ENCODE results near the gene TRIP13. TPM values are rescaled to one million over a fixed set of nuclear protein-coding genes. Genes with fewer than 3 reads are reported as not detected.

TRIP13 gene
- total and polyA plus RNA-seq, 9 of the 15 experiments (the other 6 are each of a cell fraction or from before 2014, with no cell fraction given): 24.1 to 116 (median 53.2) TPM

- WGBS (ENCODE audit: insufficient coverage, low coverage, missing lambda C conversion rate): 9% methylated on average over 13 of the region's 13 CpGs
- CTCF ChIA-PET (ENCODE audit: low intra/inter-chr PET ratio): no interaction called here
- no peak for FAIRE-seq
- Histone ChIP-seq H3K27ac (ENCODE audit: extremely low read depth, low read depth, low read length) (no peak overlapping the region), H3K4me2 (ENCODE audit: insufficient read depth, low read length) (no peak overlapping the region), H3K79me2 (ENCODE audit: control insufficient read depth, insufficient read depth, low read length) (no peaks in the 10 kb centered on the region), H3K4me3 (no peak overlapping the region), H3K9me1 (ENCODE audit: control insufficient read depth, insufficient read depth, low read length) (no peaks in the 10 kb centered on the region), H3K4me1 (replicated peaks in 1 of 2; ENCODE audit: control insufficient read depth in 2 of 2, insufficient read depth in 2 of 2, low read length in 2 of 2) (peaks cover 0 to 16% of the 10 kb centered on the region in 2 experiments; a peak in 2 of 5 replicates), H3K27me3 (ENCODE audit: control insufficient read depth in 2 of 2, insufficient read depth in 2 of 2, low read length in 2 of 2) (peaks cover 38 to 69% of the 10 kb centered on the region in 2 experiments; a peak in 4 of 5 replicates), H3K9ac (ENCODE audit: insufficient read depth in 1 of 2, low read depth in 2 of 2, low read length in 2 of 2) (no peak overlapping the region), H2AFZ (ENCODE audit: low read depth, low read length) (no peak overlapping the region), H3K9me3 (replicated peaks; ENCODE audit: control insufficient read depth, insufficient read depth, low read depth, low read length) (no peaks in the 10 kb centered on the region), H4K20me1 (replicated peaks; ENCODE audit: control insufficient read depth, insufficient read depth, low read length) (peaks cover 22% of the 10 kb centered on the region), H3K36me3 (ENCODE audit: control insufficient read depth, insufficient read depth, low read length) (no peaks in the 10 kb centered on the region)
- POLR2A ChIA-PET: interaction anchor here (1.1 kb wide), 1 partner anchor 27 kb away, joined by 3 read pairs; no protein-coding TSS in a partner anchor
- BruUV-seq (replicated peaks): no TSS peak
- no peak for ATAC-seq
- DNase-seq (ENCODE audit: extremely low read depth in 1 of 4, low spot score in 3 of 4): no peak
- intact Hi-C loops (cut with micrococcal nuclease): no loop called here
- in situ Hi-C loops (cut with MboI): no loop called here
- TF ChIP-seq ZNF57 (CRISPR knock-in tag; IDR thresholded peaks at IDR 0.05): no peak
- TF ChIP-seq MTA3 (IDR thresholded peaks at IDR 0.05; ENCODE audit: borderline replicate concordance): no peak
- TF ChIP-seq ZNF518B (CRISPR knock-in tag; IDR thresholded peaks at IDR 0.05): no peak
- TF ChIP-seq CCNT2 (IDR thresholded peaks at IDR 0.05; ENCODE audit: borderline replicate concordance, extremely low read depth, insufficient read length, low read depth, low read length): no peak
- TF ChIP-seq CBFA2T3 (IDR thresholded peaks at IDR 0.05): no peak
- TF ChIP-seq EHMT2 (IDR thresholded peaks at IDR 0.05): no peak
- TF ChIP-seq CHD1 (IDR thresholded peaks at IDR 0.05; ENCODE audit: low read length): no peak
- TF ChIP-seq ATF7 (IDR thresholded peaks at IDR 0.05): no peak
- TF ChIP-seq ELF2 (CRISPR knock-in tag; IDR thresholded peaks at IDR 0.05): no peak
- no peak for TF ChIP-seq ZNF586 (CRISPR knock-in tag; conservative IDR thresholded peaks at IDR 0.05)
- no peak for TF ChIP-seq E2F1 (CRISPR knock-in tag; IDR thresholded peaks at IDR 0.05)
- no peak for TF ChIP-seq ZNF354B (CRISPR knock-in tag; IDR thresholded peaks at IDR 0.05)
- TF ChIP-seq ZNF583 (CRISPR knock-in tag; IDR thresholded peaks at IDR 0.05): no peak
Measured at GRCh38 chr5:952597-953271, 60.0 kb downstream of the TRIP13 start.

Data from K562 (cell line).